ENCODE measurements around the gene STOX1.
"Not testable (repeated sequence)": the region's sequence is repeated elsewhere in the genome, so short reads cannot be mapped to it uniquely, and the experiment has no call there.

The STOX1 gene

DNA sequence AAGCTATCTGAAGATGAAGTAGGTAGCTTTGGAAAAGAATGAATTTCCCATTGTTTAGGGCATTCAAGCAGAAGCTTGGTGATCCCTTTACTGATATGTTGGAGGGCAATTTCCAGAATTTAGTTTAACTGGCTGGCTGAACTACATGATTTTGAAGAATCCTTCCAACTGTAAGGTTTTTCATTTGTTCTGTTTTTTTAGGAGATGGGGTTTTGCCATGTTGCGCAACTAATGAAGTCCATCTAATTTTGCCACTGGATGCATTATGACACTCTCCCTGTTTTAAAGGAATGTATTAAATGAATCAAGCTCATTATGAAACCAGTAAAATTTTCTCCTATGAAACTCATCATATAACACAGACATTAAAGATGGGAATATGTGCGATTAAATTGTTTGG lies 67.7 kb downstream of the STOX1 start:
- FAIRE-seq, result no peak

DNA sequence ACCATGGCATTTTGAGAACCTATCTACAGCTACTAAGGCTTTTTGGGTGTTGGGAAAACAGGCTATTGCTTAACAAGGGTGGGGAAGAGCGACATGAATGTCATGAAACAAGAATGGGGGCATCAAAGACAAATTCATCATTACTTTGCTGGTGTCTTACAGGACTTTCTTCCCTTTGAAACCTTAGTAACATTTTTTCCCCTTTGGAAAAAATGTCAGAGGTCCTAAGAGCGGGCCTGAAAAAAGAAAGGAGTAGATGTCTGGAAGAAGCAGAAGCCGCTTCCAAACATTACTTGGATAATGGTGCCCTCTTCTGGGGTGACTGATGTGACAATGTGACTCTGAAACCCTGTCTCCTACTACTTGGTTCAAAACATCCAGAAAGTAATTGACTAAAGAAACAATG lies 70.0 kb downstream of the STOX1 start:
- peak; percentile 88 for FAIRE-seq

DNA sequence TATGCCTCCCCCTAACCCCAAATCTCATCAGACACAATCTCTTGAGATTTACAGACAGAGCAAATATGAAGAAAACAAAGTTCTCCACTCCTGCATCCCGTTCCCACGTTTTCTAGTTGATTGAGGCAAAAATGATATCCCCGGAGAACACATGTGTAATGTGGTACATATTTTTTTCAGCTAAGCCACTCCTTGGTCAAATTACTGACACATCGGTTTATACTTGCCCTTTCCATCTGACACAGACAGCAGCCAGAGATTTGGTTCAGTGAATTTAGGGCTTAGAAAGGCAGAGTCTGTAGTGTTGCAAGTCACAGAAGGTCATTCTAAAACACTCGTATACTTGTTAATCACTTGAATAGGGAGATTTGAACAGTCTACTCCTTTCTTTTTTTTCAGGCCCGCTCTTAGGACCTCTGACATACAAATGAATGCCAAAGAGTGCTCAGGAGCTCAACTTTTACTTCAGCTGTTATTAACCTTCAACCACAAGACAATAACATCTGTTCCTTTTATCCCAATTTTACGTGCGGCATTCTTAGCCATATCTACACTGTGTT lies 71.9 kb downstream of the STOX1 start:
- FAIRE-seq, result no peak

DNA sequence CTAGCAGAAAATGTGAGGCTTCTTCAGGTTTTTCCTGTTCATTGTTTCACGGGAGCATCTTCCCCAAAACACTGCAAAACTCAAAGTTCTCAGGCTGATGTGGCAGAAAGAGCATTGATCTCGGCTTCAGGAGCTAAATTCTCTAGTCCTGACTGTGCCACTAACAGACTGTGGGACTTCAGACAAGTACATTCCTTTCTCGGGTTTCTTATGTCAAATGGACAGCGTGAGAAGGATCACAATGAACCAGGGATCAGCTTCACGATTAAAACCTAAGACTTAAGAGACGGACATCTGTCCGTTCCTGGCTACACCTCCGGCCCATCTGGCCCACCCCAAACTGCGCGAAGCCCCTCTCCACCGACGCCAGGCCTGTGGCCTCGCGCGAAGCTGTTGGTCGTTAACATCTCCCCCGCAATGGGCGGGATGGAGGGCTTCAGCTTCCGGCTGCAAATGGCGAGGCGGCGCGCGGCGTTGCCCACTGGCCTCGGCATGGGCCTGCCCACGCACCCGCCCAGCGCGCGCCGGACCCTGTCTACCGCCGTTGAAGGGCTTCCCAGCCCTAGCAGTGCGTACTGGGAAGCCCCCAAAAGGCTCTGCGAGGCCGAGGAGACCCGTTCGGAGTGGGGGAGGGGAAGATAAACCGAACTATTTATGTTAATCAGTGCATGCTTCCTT lies 73.2 kb downstream of the STOX1 start:
- FAIRE-seq, result no peak

DNA sequence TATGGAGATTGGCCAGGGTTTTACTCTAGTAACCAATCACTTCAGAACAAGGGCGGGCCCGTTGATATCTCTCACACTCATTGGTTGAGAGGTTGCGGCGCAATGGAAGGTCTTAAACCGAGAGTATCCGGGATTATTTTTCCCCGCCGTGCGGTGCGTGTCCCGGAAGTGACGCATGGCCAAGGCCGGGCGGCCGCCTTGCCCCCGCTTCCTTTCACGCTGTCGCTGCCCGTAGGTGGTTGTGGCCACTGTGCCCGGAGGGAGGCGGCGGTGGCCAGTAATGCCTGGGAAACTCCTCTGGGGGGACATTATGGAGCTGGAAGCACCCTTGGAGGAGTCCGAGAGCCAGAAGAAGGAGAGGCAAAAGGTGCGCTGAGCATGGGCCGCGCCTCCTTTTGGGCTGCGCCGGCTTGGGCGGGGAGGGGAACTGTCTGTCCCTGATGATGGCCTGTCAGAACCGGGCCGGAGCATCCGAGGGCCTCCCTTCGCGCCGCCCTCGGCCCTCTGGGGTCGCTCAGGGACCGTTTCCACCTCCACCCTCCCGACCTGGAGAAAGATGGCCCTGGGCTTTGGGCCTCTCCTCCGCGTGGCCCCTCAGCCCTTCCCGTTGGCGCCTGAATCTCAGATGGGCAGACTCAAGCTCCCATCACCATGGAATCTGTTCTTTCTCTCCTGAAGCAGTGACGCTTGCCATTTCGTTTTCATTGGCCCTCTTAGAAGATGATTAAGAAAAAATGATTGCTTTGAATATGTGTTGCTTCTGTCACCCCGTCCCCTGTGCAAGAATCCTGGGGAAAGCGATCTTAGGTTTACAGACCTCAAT lies 74.0 kb downstream of the STOX1 start, which contains the start of gene DDX50:
Gene DDX50, plus strand, starts transcription at position 211 of the 823 bp plus-strand sequence. Its CDS starts 70 bp downstream, at position 281.
- peak; percentile 98 for FAIRE-seq

DNA sequence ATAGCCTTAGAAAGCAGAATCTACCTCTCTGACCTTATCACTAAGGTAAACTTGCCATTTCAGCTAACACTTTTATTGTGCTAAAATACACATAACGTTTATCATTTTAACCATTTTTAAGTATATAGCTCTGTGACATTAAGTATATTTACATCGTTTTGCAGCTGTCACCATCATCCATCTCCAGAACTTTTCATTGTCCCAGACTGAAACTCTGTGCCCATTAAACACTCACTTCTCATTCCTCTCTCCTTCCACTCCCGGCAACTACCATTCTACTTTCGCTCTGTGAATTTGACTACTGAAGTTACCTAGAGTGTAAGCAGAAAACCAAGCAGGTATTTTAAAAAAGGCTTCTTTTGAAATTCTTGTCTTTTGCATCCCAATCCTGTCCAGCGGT lies 75.1 kb downstream of the STOX1 start:
- FAIRE-seq, result no peak

DNA sequence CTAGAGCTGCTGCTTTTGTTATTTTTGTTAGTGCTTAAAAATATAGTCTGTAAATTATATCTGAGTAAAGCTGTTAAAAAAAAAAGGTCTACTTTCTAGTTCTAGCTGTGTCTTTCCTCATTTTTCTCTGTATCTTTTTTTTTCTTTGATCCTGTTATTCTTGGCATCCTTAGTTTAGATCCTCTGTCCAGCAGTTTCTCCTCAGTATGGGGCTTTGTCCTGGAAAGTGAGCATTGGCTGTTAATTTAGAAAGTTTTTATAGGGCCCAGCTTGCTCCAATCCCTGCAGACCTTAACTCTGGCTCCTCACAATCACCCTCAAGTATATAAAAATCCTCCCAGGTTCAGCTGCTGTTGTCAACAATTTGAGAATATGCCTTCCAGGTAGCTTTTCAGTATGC lies 97.3 kb downstream of the STOX1 start:
- no peak for FAIRE-seq

DNA sequence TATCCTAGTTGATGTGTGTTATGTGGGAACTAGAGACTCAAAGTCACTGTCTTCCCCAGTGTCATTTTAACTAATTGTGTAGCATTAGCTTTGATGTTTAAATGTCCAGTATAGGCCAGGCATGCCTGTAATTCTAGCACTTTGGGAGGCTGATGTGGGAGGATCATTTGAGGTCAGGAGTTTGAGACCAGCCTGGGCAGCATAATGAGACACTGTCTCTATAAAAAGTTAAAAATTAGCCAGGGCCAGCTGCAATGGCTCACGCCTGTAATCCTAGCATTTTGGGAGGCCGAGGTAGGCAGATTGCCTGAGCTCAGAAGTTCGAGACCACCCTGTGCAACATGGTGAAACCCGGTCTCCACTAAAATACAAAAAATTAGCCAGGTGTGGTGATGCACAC lies 98.2 kb downstream of the STOX1 start:
- no peak for FAIRE-seq

DNA sequence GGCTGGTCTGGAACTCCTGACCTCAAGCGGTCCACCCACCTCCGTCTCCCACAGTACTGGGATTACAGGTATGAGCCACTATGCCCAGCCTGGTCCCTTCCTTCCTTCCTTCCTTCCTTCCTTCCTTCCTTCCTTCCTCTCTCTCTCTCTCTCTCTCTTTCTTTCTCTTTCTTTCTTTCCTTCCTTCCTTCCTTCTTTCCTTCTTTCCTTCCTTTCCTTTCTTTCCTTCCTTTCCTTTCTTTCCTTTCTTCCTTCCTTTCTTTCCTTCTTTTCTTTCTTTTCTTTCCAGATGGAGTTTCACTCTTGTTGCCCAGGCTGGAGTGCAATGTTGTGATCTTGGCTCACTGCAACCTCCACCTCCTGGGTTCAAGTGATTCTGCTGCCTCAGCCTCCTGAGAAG lies 101.8 kb downstream of the STOX1 start:
- FAIRE-seq, result not testable (repeated sequence)

DNA sequence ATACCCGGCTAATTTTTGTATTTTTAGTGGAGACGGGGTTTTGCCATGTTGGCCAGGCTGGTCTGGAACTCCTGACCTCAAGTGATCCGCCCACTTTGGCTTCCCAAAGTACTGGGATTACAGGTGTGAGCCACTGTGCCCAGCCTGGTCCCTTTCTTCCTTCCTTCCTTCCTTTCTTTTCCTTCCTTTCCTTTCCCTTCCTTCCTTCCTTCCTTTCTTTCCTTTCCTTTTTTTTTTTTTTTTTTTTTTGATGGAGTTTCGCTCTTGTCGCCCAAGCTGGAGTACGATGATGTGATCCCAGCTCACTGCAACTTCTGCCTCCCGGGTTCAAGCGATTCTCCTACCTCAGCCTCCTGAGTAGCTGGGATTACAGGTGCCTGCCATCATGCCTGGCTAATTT lies 102.6 kb downstream of the STOX1 start:
- FAIRE-seq, result not testable (repeated sequence)

DNA sequence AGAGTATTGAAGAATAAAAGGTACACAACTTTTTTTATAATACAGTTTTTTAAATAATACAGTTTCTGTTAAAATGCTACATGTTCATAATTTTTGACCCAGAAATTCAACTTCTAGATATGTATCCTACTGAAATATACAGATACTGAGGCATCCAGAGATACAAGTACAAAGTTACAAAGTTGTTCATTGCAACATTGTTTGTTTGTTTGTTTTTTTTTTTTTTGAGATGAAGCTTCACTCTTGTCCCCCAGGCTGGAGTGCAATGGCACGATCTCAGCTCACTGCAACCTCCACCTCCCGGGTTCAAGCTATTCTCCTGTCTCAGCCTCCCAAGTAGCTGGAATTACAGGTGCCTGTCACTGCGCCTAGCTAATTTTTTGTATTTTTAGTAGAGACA lies 105.5 kb downstream of the STOX1 start:
- not testable (repeated sequence) for FAIRE-seq

DNA sequence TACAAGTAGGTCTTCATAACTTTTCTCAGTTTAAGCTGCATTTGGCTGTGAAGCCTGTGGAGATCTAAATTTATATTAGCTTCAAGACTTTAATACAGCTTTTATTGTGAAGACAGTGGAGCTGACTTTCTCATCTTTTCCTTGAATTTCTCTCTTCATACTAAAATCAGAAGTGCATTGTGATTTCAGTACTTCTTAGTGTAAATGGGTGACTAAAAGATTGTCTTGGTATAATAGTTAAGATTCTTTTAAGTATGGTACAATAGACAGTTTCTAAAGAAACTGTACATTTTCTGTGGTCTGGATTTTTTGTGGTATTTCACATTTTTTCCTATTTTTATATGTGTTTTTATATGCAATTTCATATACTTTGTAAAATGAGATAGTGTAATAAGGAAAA lies 107.7 kb downstream of the STOX1 start:
- FAIRE-seq, result peak; percentile 61

DNA sequence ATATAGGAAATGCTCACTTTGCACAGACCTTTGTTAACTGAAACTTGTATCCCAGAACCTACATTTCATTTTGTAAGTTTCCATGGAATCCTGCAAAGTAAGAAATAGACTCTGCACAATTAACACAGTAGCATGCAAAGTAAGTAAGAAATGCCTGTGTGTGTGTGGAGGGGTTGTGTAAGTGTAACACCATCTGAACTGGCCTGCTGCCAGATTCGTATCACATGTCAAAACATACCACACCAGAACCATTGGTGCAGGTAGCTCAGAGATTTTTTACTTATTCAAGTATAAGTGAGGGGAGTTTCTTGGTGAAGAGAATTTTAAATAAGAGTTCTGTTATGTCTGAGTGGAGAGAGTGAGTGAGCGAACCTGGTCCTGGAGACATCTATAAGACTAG lies 110.8 kb downstream of the STOX1 start:
- FAIRE-seq, result no peak

DNA sequence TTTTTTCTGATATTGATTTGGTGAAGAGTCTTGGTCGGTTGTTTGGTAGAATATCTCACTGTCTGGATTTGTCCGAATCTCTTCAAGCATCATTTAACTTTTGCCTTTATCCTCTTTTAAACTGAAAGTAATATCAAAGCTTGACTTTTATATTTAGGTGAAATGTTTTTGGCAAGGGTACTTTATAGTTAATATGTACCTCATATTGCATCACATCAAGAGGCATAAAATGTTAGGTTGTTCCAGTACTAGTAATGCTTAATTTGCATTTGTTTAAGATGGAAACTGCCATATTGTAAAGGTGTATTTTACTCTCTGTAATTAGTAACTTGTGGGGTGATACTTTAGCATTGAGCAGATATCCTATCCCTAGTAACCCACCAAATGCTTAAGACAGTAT lies 111.6 kb downstream of the STOX1 start:
- no peak for FAIRE-seq

DNA sequence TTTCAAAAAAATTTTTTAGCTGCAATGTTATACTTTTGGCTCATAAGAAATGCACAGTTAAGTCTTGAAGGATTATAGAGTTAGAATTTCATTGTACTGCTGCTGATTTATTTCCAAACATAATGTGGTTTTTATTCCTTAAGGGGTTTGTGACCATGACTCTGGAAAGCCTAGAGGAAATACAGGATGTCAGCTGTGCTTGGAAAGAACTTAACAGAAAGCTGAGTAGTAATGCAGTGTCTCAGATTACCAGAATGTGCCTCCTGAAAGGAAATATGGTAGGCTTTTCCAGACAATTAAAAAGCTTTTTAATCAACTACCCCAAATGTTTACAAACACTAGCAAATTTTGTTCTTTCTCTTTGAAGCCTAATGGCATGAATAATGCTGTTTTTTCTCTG lies 113.6 kb downstream of the STOX1 start:
- not testable (repeated sequence) for FAIRE-seq
